Left lung (tissue), 10 donors: Measurements from ENCODE around the gene EPN2. TPM values are rescaled to one million over a fixed set of nuclear protein-coding genes. Genes with fewer than 3 reads are reported as not detected.

Experiments used
- ATAC-seq: fragments of 200-7000 bp; cut with Tn5 transposase; one replicate; pipeline ENCODE4 v1.9.1; 2020; ENCODE audit warnings: moderate library complexity
- DNase-seq, 4 donors: peaks; one replicate each; pipeline ENCODE4 v3.0.0-alpha.2; 2013 to 2020
- H3K27ac ChIP-seq, 2 donors: fragments of 200-600 bp; sonication (generic) in 1 of 2; one replicate each; pipeline versions ENCODE4 v1.5.0 to v1.8.0; 2020 to 2021
- H3K27me3 ChIP-seq, 2 donors: fragments of 200-600 bp; sonication (generic) in 1 of 2; one replicate each; pipeline versions ENCODE4 v1.5.0 to v1.8.0; 2020 to 2021
- H3K36me3 ChIP-seq, 2 donors: fragments of 200-600 bp; sonication (generic) in 1 of 2; one replicate each; pipeline versions ENCODE4 v1.5.0 to v1.8.0; 2020 to 2021
- H3K4me1 ChIP-seq, 2 donors: fragments of 200-600 bp; one replicate each; pipeline ENCODE4 v1.8.0; 2021
- H3K4me3 ChIP-seq, 2 donors: fragments of 200-600 bp; sonication (generic) in 1 of 2; one replicate each; pipeline versions ENCODE4 v1.5.0 to v1.8.0; 2020 to 2021; ENCODE audit warnings: mild to moderate bottlenecking in 1 of 2
- H3K9me3 ChIP-seq, 2 donors: fragments of 200-600 bp; sonication (generic) in 1 of 2; one replicate each; pipeline versions ENCODE4 v1.5.0 to v1.8.0; 2020 to 2021
- CTCF ChIP-seq, 2 donors: fragments of 200-600 bp; sonication (generic) in 1 of 2; IDR thresholded peaks; one replicate each; pipeline versions ENCODE4 v1.5.0 to v1.8.0; 2021; ENCODE audit warnings: antibody characterized with exemption in 2 of 2
- intact Hi-C, 2 donors: fragments of 100-400 bp; cut with DNase I; formaldehyde crosslinking; loops; one replicate each; pipeline versions ENCODE4 v1.11.2 to v1.14.2; 2022
- polyA plus RNA-seq, 6 donors: library from polyadenylated mRNA; unstranded; fragments of 120-200 nt; gene quantifications; one replicate each; pipeline ENCODE4 v1.2.1, GENCODE V29; 2013; ENCODE audit not compliant: insufficient read length in 6 of 6
- total RNA-seq, 2 donors: library from RNA; stranded (reverse); fragmentation: NEBNext Ultra II Directional; extraction: Animal tissue kit (Norgen Biotek cat#: 25700); gene quantifications; one replicate each; pipeline ENCODE4 v1.2.1, GENCODE V29; 2021
- donor health status: DM: no; HTN: yes; CAD: no.
- donor health status: DM: no; HTN: no; CAD: no.

EPN2 gene
- total and polyA plus RNA-seq, 8 donors = 43.3 to 51.5 (median 48.3) TPM

GRCh38 chr17:19331134-19331533 lies 94.0 kb downstream of the EPN2 start:
- Histone ChIP-seq H3K9me3 (no peaks in the 10 kb centered on the region), H3K27ac (no peak overlapping the region), H3K36me3 (peaks cover 0 to 22% of the 10 kb centered on the region in 2 donors), H3K27me3 (no peaks in the 10 kb centered on the region), H3K4me3 (no peak overlapping the region), H3K4me1 (no peaks in the 10 kb centered on the region)
- intact Hi-C loops = no loop called here
- ATAC-seq (peak; percentile 55), DNase-seq (peak in 1 of 4 donors; percentile 18)
- TF ChIP-seq CTCF (IDR thresholded peaks at IDR 0.05) = no peak

- Histone ChIP-seq H3K36me3 (peaks cover 0 to 22% of the 10 kb centered on the region in 2 donors), H3K4me3 (no peak overlapping the region), H3K27ac (no peak overlapping the region), H3K9me3 (no peaks in the 10 kb centered on the region), H3K27me3 (no peaks in the 10 kb centered on the region), H3K4me1 (no peaks in the 10 kb centered on the region)
- DNase-seq (peak in 1 of 4 donors; percentile 33), ATAC-seq (no peak)
- no peak for TF ChIP-seq CTCF (IDR thresholded peaks at IDR 0.05)
- intact Hi-C loops = no loop called here
These were observed 94.5 kb downstream of the EPN2 start for GRCh38 chr17:19331543-19332245.

GRCh38 chr17:19332371-19333131 lies 95.4 kb downstream of the EPN2 start:
- no peak for ATAC-seq

GRCh38 chr17:19333132-19333440 lies 95.9 kb downstream of the EPN2 start:
- Histone ChIP-seq H3K36me3 (peaks cover 0 to 22% of the 10 kb centered on the region in 2 donors), H3K9me3 (no peaks in the 10 kb centered on the region), H3K27ac (no peak overlapping the region), H3K4me3 (no peak overlapping the region), H3K27me3 (no peaks in the 10 kb centered on the region), H3K4me1 (no peaks in the 10 kb centered on the region)
- no peak for DNase-seq
- intact Hi-C loops = no loop called here
- ATAC-seq = no peak
- no peak for TF ChIP-seq CTCF (IDR thresholded peaks at IDR 0.05)

More at GRCh38 chr17:19332371-19333131, 95.4 kb downstream of the EPN2 start:
- Histone ChIP-seq H3K4me3 (no peak overlapping the region), H3K9me3 (no peaks in the 10 kb centered on the region), H3K4me1 (no peaks in the 10 kb centered on the region), H3K27ac (no peak overlapping the region), H3K27me3 (no peaks in the 10 kb centered on the region), H3K36me3 (peaks cover 0 to 22% of the 10 kb centered on the region in 2 donors)
- peak in 1 of 4 donors; percentile 45 for DNase-seq
- TF ChIP-seq CTCF (IDR thresholded peaks at IDR 0.05) = no peak
- intact Hi-C loops = no loop called here

- H3K4me1 ChIP-seq = no peaks in the 10 kb centered on the region
- no peak for TF ChIP-seq CTCF (IDR thresholded peaks at IDR 0.05)
- intact Hi-C loops = no loop called here
- no peak overlapping the region for H3K4me3 ChIP-seq
- no peak for ATAC-seq
- no peak overlapping the region for H3K27ac ChIP-seq
- H3K36me3 ChIP-seq = peaks cover 0 to 18% of the 10 kb centered on the region in 2 donors
- no peak for DNase-seq
- H3K9me3 ChIP-seq = no peaks in the 10 kb centered on the region
- H3K27me3 ChIP-seq = no peaks in the 10 kb centered on the region
These were observed 96.6 kb downstream of the EPN2 start for GRCh38 chr17:19333736-19334290.
